Measurements from ENCODE around the gene SH3PXD2A. TPM values are rescaled to one million over a fixed set of nuclear protein-coding genes. Genes with fewer than 3 reads are reported as not detected.

The SH3PXD2A gene
- total RNA-seq, 1 donor from 2014 or later: 36.8 TPM

DNA sequence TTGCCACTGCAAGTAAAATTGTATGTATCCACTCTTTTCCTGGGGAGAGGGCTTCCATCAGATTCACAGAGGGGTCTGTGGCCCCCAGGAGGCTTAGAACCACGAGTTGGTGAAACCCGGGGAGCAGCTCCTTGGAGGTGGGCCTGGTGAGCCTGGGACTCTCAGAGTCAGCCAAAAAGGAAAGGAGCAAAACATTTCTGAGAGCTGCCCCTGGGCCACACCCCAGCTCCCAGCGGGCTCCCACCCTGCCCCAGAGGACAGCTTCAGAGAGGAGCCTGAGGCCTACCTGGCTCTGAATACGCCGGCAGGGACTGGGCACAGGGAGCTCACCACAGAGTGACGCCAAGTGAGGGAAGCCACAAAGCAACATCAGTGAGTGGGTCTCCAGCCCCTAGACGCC is 56.9 kb downstream of the SH3PXD2A start:
- Mint-ChIP-seq H3K27ac (no peak overlapping the region), H3K4me1 (peaks cover 5% of the 10 kb centered on the region), H3K9me3 (no peaks in the 10 kb centered on the region), H3K27me3 (ENCODE audit: low read depth) (peaks cover 5% of the 10 kb centered on the region), H3K4me3 (no peak overlapping the region), H3K36me3 (peaks cover 9% of the 10 kb centered on the region)
- TF ChIP-seq, protein P1, sequence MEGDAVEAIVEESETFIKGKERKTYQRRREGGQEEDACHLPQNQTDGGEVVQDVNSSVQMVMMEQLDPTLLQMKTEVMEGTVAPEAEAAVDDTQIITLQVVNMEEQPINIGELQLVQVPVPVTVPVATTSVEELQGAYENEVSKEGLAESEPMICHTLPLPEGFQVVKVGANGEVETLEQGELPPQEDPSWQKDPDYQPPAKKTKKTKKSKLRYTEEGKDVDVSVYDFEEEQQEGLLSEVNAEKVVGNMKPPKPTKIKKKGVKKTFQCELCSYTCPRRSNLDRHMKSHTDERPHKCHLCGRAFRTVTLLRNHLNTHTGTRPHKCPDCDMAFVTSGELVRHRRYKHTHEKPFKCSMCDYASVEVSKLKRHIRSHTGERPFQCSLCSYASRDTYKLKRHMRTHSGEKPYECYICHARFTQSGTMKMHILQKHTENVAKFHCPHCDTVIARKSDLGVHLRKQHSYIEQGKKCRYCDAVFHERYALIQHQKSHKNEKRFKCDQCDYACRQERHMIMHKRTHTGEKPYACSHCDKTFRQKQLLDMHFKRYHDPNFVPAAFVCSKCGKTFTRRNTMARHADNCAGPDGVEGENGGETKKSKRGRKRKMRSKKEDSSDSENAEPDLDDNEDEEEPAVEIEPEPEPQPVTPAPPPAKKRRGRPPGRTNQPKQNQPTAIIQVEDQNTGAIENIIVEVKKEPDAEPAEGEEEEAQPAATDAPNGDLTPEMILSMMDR (IDR thresholded peaks at IDR 0.05; ENCODE audit: unreplicated experiment): no peak
- DNase-seq (ENCODE audit: low spot score in 2 of 2, unreplicated experiment in 2 of 2): no peak

GRCh38 chr10:103797857-103798256 is 57.5 kb downstream of the SH3PXD2A start:
- TF ChIP-seq, protein P1 (IDR thresholded peaks at IDR 0.05; ENCODE audit: unreplicated experiment): no peak
- peaks cover 9% of the 10 kb centered on the region for H3K36me3 Mint-ChIP-seq

GRCh38 chr10:103795634-103796270 is 59.6 kb downstream of the SH3PXD2A start:
- Mint-ChIP-seq H3K4me1 (peaks cover 17% of the 10 kb centered on the region), H3K4me3 (no peak overlapping the region), H3K9me3 (no peaks in the 10 kb centered on the region), H3K27me3 (ENCODE audit: low read depth) (no peaks in the 10 kb centered on the region), H3K27ac (no peak overlapping the region), H3K36me3 (peaks cover 6% of the 10 kb centered on the region)
- no peak for DNase-seq (ENCODE audit: low spot score in 2 of 2, unreplicated experiment in 2 of 2)
- TF ChIP-seq, protein P1 (IDR thresholded peaks at IDR 0.05; ENCODE audit: unreplicated experiment): no peak

More at GRCh38 chr10:103797857-103798256, 57.5 kb downstream of the SH3PXD2A start:
- Mint-ChIP-seq H3K27ac (no peak overlapping the region), H3K27me3 (ENCODE audit: low read depth) (peaks cover 3% of the 10 kb centered on the region), H3K9me3 (no peaks in the 10 kb centered on the region), H3K4me3 (no peak overlapping the region), H3K4me1 (peaks cover 7% of the 10 kb centered on the region)
- no peak for DNase-seq (ENCODE audit: low spot score in 2 of 2, unreplicated experiment in 2 of 2)

GRCh38 chr10:103794996-103795395 is 60.4 kb downstream of the SH3PXD2A start:
- H3K27me3 Mint-ChIP-seq (ENCODE audit: low read depth): no peaks in the 10 kb centered on the region
- TF ChIP-seq, protein P1 (IDR thresholded peaks at IDR 0.05; ENCODE audit: unreplicated experiment): no peak
- no peak overlapping the region for H3K27ac Mint-ChIP-seq
- H3K4me1 Mint-ChIP-seq: peaks cover 16% of the 10 kb centered on the region
- peaks cover 6% of the 10 kb centered on the region for H3K36me3 Mint-ChIP-seq
- no peaks in the 10 kb centered on the region for H3K9me3 Mint-ChIP-seq
- no peak overlapping the region for H3K4me3 Mint-ChIP-seq
- DNase-seq (ENCODE audit: low spot score in 2 of 2, unreplicated experiment in 2 of 2): no peak

- H3K9me3 Mint-ChIP-seq: no peaks in the 10 kb centered on the region
- H3K36me3 Mint-ChIP-seq: peaks cover 6% of the 10 kb centered on the region
- H3K27ac Mint-ChIP-seq: no peak overlapping the region
- H3K4me3 Mint-ChIP-seq: no peak overlapping the region
- DNase-seq (ENCODE audit: low spot score in 2 of 2, unreplicated experiment in 2 of 2): no peak
- peaks cover 18% of the 10 kb centered on the region for H3K4me1 Mint-ChIP-seq
- no peaks in the 10 kb centered on the region for H3K27me3 Mint-ChIP-seq (ENCODE audit: low read depth)
- TF ChIP-seq, protein P1 (IDR thresholded peaks at IDR 0.05; ENCODE audit: unreplicated experiment): no peak
These were observed 61.2 kb downstream of the SH3PXD2A start for GRCh38 chr10:103793920-103794883.

Data from mesothelial cell of epicardium (in vitro differentiated cells).